HG03432 (cell line): ENCODE measurements around the gene THEMIS2.

Source experiments
- ATAC-seq: cut with Tn5 transposase; IDR thresholded peaks from one replicate; pipeline ENCODE4 v1.9.1; 2021; ENCODE audit warnings: mild to moderate bottlenecking, moderate library complexity; ENCODE audit not compliant: unreplicated experiment

The THEMIS2 gene

DNA sequence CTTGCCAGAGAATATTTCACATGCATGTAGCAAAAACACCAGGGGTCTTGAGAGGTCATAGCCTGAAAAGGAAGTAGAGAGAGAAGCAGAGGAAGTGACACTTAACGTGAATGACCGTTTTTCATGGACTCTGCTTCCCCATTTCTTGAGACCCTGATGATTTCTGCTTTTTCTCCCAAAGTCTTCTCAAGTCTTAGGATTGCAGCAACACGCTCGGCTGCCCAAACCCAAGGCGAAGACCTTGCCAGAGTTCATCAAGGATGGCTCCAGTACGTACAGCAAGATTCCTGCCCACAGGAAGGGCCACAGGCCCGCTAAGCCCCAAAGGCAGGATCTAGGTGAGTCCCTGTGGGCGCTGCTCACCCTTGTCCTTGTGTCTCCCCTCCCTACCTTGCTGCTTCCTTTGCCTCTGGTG lies 12.8 kb downstream of the THEMIS2 start:
- ATAC-seq: no peak

DNA sequence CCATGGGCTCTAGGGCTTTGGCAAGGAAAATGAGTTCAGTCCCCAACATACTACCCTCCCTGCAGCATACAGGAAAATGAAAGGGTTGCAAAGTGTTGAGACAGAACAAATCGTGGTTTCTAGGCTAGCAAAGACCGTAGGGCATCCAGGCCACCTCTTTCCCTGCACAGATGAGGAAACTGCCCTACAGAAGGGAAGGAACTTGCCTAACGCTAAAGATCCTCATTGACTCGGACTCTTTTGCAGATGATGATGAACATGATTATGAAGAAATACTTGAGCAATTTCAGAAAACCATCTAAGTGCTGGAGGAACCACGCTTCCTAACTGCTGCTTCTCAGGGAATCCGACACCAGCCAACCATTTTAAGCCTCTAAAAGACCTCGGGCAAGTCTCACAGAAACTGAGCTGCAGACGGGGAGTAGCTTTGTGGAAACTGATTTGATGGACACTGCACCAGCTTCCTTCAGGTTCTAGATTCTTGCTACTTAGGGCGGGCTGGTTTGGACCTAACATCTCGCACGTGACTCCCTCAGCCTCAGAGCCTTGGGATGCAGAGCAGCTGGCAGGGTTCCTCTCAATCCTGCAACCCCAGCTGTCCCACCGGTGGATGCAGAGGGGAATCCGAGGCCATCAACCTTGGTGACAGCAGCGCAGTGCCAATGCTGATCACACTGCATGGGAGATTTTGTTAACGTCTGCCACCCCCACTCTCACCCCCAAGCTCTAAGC lies 13.4 kb downstream of the THEMIS2 start:
- no peak for ATAC-seq

DNA sequence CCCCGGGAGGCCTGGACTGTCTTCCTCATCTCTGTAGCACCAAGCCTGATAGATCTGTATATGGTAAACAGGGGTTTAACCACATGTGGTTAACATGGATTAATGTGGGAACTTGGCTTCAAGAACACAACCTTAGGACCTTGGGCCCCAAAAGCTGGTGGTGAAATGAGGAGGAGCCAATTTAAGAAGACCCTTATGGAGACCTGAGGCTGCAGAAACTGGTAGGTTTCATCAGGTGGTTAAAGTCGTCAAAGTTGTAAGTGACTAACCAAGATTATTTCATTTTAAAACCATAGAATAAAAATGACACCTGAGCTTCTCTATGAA lies 14.0 kb downstream of the THEMIS2 start:
- no peak for ATAC-seq

DNA sequence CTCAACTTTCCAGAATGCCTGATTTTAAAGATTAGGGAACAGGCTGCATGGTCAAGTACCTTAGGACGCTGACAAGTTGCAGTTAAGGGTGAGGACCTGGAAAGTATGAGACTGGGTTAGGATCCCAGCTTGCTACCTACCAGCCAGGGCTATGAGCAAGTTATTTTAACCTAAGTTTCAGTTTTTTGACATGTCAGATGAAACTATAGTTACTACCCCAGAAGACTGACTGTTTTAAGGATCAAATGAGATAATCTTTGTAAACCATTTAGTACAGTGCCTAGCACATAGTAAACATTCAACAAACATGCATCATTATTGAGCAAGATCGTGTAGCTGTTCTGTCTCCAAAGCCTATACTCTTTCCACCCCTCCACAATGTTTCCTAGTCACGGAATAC lies 14.4 kb downstream of the THEMIS2 start:
- no peak for ATAC-seq

DNA sequence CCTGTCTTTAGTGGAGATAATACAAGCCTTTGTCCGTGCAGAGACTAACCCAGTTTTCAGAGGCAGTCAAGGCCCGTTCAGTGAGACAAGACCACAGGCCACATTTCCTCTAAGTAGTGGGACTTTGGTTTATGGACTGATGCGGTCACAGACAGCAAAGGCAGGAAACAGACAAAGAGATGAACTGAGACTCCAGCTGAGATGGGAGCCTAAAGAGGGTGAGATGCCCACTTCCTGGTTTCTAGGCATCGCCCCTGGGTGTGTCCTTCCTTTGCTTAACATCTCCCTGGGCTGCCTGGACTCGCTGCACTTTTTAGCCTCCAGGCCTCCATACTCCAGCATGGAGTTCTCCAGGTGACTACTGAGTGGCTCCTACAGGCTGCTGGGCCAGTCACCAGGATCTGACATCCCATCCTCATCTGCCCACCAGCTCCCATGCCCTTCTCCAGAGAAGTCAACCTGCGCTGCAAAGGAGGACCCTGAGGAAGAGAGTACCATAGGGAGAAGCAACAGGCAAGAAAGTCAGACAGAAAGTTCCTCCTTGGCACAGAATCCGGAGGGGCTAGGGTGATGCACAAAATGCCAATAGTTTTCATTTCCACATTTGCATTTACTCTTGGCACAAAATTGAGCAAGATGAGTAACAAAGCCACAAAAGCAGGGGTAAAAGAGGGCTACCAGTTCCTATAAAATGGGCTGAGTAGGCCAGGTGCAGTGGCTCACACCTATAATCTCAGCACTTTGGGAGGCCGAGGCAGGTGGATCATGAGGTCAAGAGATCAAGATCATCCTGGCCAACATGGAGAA lies 15.1 kb downstream of the THEMIS2 start:
- ATAC-seq: no peak

DNA sequence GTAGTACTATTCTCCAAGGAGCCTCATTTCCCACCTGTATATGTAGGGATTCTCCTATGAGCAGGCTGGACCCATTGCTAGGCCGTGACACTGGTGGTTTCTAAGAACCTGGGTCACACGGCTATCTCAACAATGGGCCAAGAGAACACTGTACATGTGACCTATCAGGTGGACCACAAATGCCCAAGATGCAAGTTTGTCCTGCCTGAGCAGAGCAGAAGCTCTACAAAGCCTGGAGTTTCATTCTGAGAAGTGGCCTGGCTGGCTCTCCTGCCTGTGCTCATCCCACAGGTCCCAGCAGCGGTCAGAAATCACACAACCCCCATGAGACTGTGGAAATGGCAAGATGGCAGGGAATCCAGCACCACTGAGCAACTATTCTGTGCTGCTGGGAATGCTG lies 17.2 kb downstream of the THEMIS2 start:
- ATAC-seq: no peak

DNA sequence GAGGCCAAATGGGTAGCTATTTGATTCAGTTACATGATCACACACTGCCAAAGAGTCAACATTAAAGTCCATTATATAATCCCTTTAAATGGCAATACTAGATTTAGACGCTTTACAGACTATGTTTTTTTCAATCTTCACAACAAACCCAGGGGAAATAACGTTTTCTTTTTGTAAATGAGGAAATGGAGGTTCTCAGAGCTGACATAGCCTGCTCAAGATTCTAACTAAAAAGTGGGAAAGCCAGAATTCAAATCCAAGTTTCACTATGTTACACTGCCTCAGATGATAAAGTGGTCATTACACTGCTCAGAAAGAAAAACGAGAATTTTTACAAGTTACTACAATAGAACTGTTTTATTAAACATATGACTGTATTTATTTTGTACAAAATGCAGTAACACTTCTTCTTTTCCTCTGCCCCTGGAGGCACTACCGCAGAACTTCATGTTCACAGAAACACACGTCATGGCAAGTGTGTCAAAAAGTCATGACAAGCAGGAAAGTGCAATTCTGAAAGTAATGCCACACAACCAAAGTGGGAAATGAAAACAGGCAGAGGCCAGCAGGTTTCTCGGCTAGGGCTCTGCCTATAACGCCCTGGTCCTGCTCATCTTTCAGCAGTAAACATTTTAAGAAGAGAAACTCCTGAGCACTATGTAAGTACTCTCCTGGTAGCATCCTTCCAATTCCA lies 19.0 kb downstream of the THEMIS2 start:
- ATAC-seq: no peak

DNA sequence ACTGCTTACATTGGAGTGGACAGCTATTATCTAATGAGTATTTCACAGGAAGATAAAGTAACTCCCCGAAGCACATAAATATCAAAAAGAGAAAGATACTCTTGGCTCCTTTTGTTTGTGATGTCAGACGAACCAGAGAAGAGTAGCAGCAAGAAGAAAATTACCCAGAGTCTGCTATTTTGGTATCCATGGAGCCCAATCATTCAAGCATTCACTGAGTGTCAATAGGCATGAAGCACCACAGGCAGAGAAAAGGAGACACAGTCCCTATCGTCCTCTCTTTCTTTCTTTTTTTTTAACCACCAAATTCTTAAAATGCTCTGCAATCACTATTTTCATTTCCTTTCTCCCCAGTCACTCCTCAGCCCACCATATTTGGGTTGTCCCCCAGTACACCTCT lies 22.2 kb downstream of the THEMIS2 start:
- no peak for ATAC-seq

DNA sequence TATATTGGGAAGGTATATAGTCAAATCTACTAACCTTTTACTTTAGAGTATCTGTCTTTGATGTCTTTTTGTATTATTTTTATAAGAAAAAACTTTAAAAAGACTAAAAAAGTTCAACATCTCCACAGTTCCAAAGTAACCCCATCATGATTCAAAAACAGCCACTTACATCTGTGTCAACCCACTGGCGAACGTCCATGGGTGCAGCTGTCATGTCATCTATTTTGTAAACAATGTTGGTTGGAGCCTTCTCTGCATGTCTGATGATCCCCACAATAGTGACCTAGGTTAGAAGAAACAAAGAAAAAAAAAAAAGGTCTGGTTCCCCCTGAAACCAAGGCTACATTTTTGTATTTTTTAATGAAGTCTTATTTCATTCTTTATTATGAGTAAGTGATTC lies 34.4 kb downstream of the THEMIS2 start:
- no peak for ATAC-seq

DNA sequence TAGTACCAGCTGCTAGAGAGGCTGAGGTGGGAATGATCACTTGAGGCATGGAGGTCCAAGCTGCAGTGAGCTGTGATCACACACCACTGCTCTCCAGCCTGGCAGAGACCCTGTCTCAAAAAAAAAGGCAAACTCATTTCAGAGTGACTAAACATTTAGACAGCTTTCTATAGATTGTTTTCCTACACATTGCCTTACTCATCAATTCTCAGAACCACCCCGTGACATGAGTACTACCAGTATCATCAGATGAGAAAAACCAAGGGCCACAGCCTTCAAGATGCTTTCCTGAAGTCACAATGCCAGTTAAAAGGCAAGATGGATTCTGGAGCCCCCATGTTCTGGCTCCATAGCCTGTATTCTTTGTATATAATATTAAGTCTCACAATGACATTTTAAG lies 40.1 kb downstream of the THEMIS2 start:
- ATAC-seq: no peak

DNA sequence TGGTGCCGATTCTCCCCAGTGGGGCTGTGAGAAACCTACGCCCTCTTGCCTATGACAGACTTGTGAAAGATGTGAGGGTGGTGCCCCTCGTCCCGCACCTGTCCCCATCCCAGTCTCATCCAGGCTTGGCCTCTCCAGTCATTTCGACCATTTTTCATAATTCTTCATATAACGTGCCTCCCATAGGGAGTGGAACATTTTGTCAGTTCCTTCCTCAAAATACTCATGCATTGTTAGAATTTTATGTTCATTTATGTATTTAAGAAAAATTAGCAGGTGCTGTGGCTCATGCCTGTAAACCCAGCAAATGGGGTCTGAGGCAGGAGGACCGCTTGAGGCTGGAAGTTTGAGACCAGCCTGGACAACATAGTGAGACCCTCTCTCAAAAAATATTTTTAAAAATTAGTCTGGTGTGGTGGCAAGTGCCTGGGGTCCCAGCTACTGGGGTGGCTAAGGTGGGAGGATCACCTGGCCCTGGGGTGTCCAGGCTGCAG lies 42.8 kb downstream of the THEMIS2 start:
- peak; percentile 1 for ATAC-seq

DNA sequence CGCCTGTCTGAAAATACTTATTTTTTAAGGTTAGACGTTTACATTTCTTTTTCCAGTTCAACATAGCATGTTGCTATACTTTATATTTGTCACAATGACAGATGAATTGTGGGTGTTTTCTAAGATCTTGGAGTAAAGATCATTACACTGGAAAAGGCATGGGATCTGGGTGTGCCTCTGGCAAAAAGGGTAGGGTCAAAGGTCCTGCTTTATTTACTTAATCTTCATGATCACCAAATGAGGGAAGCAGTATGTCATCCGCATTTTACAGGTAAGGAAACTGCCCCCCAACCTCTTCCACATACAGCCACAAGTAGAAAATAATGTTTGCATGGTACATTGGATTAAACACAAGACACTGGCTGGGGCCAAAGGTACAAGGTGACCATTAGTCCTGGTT lies 49.9 kb downstream of the THEMIS2 start:
- ATAC-seq: no peak

DNA sequence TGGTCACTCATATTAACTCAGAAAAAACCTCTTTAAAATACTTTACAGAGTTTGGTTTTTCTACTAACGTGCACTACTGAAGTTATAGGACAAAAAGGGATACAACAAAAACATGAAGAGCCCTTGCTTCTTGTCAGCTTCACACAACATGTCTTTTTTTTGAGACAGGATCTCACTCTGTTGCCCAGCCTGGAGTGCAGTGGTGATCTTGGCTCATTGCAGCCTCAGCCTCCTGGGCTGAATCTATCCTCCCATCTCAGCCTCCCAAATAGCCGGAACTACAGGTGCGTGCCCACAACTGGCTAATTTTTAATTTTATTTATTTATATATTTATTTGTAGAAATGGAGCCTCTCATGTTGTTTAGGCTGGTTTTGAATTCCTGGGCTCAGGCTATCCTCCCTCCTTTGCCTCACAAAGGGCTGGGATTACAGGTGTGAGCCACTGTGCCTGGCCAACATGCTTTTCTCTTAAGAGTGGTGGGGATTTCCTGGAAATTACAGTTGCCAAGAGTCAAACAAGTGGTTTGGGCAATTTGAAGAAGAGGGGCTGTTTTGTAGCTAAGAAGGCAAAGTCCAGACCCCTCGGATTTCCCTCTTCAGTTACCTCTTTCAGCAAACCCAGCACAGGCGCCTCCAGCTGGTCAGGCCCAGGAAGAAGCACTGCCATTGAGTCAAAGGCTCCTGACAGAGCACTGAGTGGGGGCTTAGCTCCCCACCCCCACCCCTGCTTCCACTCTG lies 56.0 kb downstream of the THEMIS2 start:
- ATAC-seq: no peak

DNA sequence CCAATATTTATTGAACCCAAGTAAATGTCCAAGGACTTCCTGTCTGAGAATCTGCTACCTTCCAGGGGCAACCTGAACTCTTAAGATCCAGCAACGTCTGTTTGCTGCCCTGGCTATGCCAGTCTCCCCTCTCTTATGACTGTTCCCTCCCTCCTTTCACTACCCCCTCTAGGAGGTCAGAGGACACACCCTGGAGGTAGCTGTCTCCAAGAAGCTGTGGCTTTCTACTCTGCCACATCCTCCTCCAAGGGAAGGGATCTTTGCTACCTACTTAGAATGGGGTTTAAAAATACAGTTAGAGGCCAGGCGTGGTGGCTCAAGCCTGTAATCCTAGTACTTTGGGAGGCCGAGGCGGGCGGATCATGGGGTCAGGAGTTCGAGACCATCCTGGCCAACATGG lies 58.8 kb downstream of the THEMIS2 start:
- ATAC-seq: no peak

DNA sequence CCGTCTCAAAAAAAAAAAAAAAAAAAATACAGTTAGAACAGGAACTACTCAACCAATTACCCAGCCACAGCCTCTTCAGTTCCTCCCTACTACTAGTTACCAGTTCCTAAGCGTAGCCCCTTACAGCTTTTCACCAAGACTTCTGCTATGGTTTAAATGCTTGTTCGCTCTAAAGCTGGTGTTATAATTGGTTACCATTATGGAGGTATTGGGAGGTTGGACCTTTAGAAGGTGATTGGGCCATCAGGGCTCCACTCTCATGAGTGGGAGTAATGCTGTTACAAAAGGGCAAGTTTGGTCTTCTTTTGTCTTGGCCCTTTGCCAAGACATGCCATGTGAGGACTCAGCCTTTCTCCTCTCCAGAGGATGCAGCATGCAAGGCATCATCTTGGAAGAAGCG lies 59.4 kb downstream of the THEMIS2 start:
- no peak for ATAC-seq

DNA sequence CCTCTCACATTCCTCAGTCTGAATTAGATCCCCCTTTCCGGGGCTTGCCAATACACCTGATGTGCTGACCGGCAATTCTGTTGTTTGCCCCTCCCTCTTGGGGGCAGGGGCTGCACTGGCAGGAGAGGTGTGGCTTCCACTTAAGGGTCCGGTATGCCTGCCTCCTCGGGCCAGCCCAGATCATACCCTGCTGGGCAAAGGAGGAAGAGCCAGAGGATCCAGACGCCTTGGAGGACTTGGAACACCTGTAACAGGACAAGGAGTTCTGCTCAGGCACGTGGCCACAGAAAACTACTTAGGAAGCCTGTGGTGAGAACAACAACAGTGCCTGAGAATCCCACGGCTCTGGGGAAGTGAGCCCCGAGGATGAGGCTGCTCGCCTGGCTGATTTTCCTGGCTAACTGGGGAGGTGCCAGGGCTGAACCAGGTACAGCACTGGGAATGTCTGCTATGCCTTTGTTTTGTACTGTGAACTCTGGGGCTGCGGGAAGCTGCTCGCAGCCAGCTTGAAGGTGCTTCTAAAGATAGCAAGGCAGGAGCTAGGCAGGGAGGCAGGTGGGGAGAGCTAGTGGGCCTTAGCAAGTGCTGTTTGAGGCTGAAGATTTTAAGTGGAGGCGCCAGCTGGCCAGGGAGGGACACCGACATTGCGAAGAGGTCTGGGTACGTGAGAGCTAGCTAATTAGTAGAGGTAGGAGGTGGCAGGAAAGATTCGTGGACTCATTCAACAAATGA lies 62.6 kb downstream of the THEMIS2 start, which contains the start of gene SMPDL3B:
SMPDL3B (plus strand) TSS at position 183 of the 732 bp plus-strand sequence; CDS start at position 367, 184 bp downstream.
- no peak for ATAC-seq

DNA sequence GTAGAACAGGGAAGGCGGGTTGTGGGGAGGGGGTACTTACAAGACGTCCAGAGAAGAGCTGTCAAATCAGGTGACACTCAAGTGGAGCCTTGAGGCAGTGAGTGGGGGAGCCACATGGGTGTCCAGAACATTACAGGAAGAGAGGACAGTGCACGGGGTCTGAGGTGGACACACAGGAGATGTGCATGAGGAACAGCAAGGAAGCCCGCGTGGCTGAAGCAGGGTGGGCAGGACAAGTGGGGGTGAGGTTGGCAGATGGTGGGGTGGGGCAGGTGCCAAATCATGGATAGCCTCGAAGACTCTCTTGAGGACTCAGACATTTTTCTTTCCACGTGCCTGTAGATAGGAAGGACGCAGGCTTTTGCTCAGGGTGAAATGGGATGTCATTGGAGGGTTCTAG lies 63.4 kb downstream of the THEMIS2 start:
- no peak for ATAC-seq
